K562 (cell line): ENCODE results near the gene HTT-AS. TPM values are rescaled to one million over a fixed set of nuclear protein-coding genes. Genes with fewer than 3 reads are reported as not detected.

Source experiments
- ARNT ChIP-seq, 2 experiments: fragments of 450-650 bp; IDR thresholded peaks; 2 replicates each; pipeline ENCODE4 v1.6.1; 2016; ENCODE audit warnings: mild to moderate bottlenecking in 1 of 2
- CBX5 ChIP-seq: IDR thresholded peaks from 2 replicates; pipeline ENCODE4 v1.6.1; 2014; ENCODE audit warnings: low read depth, borderline replicate concordance
- CHD2 ChIP-seq: IDR thresholded peaks from 2 replicates; pipeline ENCODE4 v1.6.1; 2011; ENCODE audit warnings: low read depth, low read length
- CLOCK ChIP-seq: fragments of 250-450 bp; sonication (Bioruptor Pico); IDR thresholded peaks from 2 replicates; pipeline ENCODE4 v1.4.0; 2020; ENCODE audit warnings: mild to moderate bottlenecking, moderate library complexity, borderline replicate concordance
- CREM ChIP-seq: IDR thresholded peaks from 2 replicates; pipeline ENCODE4 v1.6.1; 2014; ENCODE audit warnings: antibody characterized with exemption, low read depth
- EP300 ChIP-seq: IDR thresholded peaks from 2 replicates; pipeline ENCODE4 v1.6.1; 2012; ENCODE audit warnings: low read length, improper control_type of control experiment
- HMG20A ChIP-seq: fragments of 450-650 bp; formaldehyde crosslinking; conservative IDR thresholded peaks from 2 replicates; pipeline ENCODE4 v1.4.0; 2020; ENCODE audit warnings: mild to moderate bottlenecking, mixed read lengths
- JUND ChIP-seq, 2 experiments: IDR thresholded peaks; 2 replicates in 1 of 2; 3 replicates in 1 of 2; pipeline ENCODE4 v1.6.1; 2011; ENCODE audit warnings: borderline replicate concordance in 2 of 2, low read depth in 2 of 2, low read length in 2 of 2, improper control_type of control experiment in 1 of 2, missing biosample characterization in 1 of 2, missing genetic modification characterization in 1 of 2, missing genetic modification reagents in 1 of 2
- KAT2B ChIP-seq: IDR thresholded peaks from one replicate; pipeline ENCODE4 v1.6.1; 2012; ENCODE audit warnings: low read depth, mild to moderate bottlenecking, control low read depth, inconsistent platforms, low read length, moderate library complexity
- KAT7 ChIP-seq: sonication (generic); formaldehyde crosslinking; IDR thresholded peaks from 2 replicates; pipeline ENCODE4 v1.8.0; 2022; ENCODE audit warnings: missing genetic modification reagents, mild to moderate bottlenecking, borderline replicate concordance
- LARP7 ChIP-seq: fragments of 450-650 bp; IDR thresholded peaks from 2 replicates; pipeline ENCODE4 v1.6.1; 2016
- NELFE ChIP-seq: IDR thresholded peaks from 2 replicates; pipeline ENCODE4 v1.6.1; 2011; ENCODE audit warnings: mild to moderate bottlenecking; ENCODE audit not compliant: insufficient read depth, insufficient read length
- NFIX ChIP-seq: fragments of 250-450 bp; sonication (Bioruptor Pico); IDR thresholded peaks from 2 replicates; pipeline ENCODE4 v1.4.0; 2020; ENCODE audit warnings: low read depth, mild to moderate bottlenecking, moderate library complexity
- RAD21 ChIP-seq, 2 experiments: fragments of 250-450 bp in 1 of 2; fragments of 450-650 bp in 1 of 2; sonication (Bioruptor Pico) in 1 of 2; formaldehyde crosslinking in 1 of 2; IDR thresholded peaks in 1 of 2; conservative IDR thresholded peaks in 1 of 2; 2 replicates each; pipeline versions ENCODE4 v1.4.0 to v1.8.0; 2020 to 2022; ENCODE audit warnings: mild to moderate bottlenecking in 2 of 2, moderate library complexity in 1 of 2
- RREB1 ChIP-seq: fragments of 250-450 bp; sonication (Bioruptor Pico); IDR thresholded peaks from 2 replicates; pipeline ENCODE4 v1.4.0; 2020
- SAP30 ChIP-seq: fragments of 200-600 bp; sonication (generic); IDR thresholded peaks from 2 replicates; pipeline ENCODE4 v1.6.1; 2012; ENCODE audit warnings: borderline replicate concordance, low read depth, mild to moderate bottlenecking, moderate library complexity, low read length, control low read depth, inconsistent platforms; ENCODE audit not compliant: insufficient read depth, poor library complexity, severe bottlenecking
- ZNF77 ChIP-seq: fragments of 250-450 bp; sonication (Bioruptor Pico); IDR thresholded peaks from 2 replicates; pipeline ENCODE4 v1.5.0; 2020
- polyA plus RNA-seq, 8 experiments: library from polyadenylated mRNA; depleted of rRNA in 4 of 8; stranded (reverse) in 5 of 8; unstranded in 3 of 8; fragments of >200 nt; fragmentation: Nextera tagmentation in 2 of 8; fragmentation: Illumina TruSeq in 1 of 8; extraction: Ambion mirVana in 2 of 8; extraction: Trizol in 1 of 8; gene quantifications; 2 replicates each; pipeline versions ENCODE4 v1.2.1 to v1.2.3, GENCODE V29; 2011 to 2014; ENCODE audit warnings: inconsistent platforms in 1 of 8, missing spikeins in 1 of 8
- total RNA-seq, 7 experiments: library from RNA; depleted of rRNA in 6 of 7; stranded (reverse); fragments of >200 nt in 6 of 7; fragmentation: Illumina TruSeq in 2 of 7; extraction: Trizol in 2 of 7; gene quantifications; 2 replicates each; pipeline versions ENCODE4 v1.2.1 to v1.2.3, GENCODE V29; 2011 to 2021; ENCODE audit warnings: low replicate concordance in 1 of 7
- TF ChIP-seq, protein P1 (sequence below), 2 experiments: fragments of 450-650 bp; IDR thresholded peaks; 2 replicates each; pipeline ENCODE4 v1.6.1; 2016

The HTT-AS gene
- total and polyA plus RNA-seq, 9 of the 15 experiments (the other 6 are each of a cell fraction or from before 2014, with no cell fraction given) = not detected

- TF ChIP-seq CHD2 = peak; percentile 57
- no peak for TF ChIP-seq JUND (IDR thresholded peaks at IDR 0.05; ENCODE audit: borderline replicate concordance, low read depth, low read length)
- TF ChIP-seq JUND (tag; IDR thresholded peaks at IDR 0.05; ENCODE audit: borderline replicate concordance, low read depth, low read length) = no peak
- TF ChIP-seq NELFE = no peak
- TF ChIP-seq KAT7 (CRISPR knock-in tag) = 0 out of 2 replicates have a peak, but pooled peaks have one; percentile 55
- TF ChIP-seq ARNT (IDR thresholded peaks at IDR 0.05) = no peak
- no peak for TF ChIP-seq CLOCK
- TF ChIP-seq CBX5 = no peak
- TF ChIP-seq LARP7 = no peak
- TF ChIP-seq, protein P1, sequence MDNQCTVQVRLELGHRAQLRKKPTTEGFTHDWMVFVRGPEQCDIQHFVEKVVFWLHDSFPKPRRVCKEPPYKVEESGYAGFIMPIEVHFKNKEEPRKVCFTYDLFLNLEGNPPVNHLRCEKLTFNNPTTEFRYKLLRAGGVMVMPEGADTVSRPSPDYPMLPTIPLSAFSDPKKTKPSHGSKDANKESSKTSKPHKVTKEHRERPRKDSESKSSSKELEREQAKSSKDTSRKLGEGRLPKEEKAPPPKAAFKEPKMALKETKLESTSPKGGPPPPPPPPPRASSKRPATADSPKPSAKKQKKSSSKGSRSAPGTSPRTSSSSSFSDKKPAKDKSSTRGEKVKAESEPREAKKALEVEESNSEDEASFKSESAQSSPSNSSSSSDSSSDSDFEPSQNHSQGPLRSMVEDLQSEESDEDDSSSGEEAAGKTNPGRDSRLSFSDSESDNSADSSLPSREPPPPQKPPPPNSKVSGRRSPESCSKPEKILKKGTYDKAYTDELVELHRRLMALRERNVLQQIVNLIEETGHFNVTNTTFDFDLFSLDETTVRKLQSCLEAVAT (IDR thresholded peaks at IDR 0.05) = no peak
- peak; percentile 57 for TF ChIP-seq SAP30
- no peak for TF ChIP-seq KAT2B
- TF ChIP-seq CREM = peak; percentile 74
- TF ChIP-seq RREB1 = no peak
- no peak for TF ChIP-seq HMG20A (CRISPR knock-in tag)
- TF ChIP-seq ZNF77 = no peak
- no peak for TF ChIP-seq EP300
- no peak for TF ChIP-seq NFIX (CRISPR knock-in tag)
- TF ChIP-seq RAD21 (CRISPR knock-in tag; conservative IDR thresholded peaks at IDR 0.05 in 1 of 2, IDR thresholded peaks at IDR 0.05 in 1 of 2) = 0 out of 4 replicates have a peak, but pooled peaks of 1 of the 2 experiments have one; percentile 8
These were observed at the start of gene HTT-AS, which contains the start of gene HTT (continued) for GRCh38 chr4:3074078-3074845.
